Adrenal gland (tissue), 5 donors: ENCODE measurements around the gene FAM219A.

ENCODE experiments used
- POLR2A ChIP-seq, 2 donors: fragments of 450-650 bp; IDR thresholded peaks; one replicate each; pipeline ENCODE4 v1.6.1; 2017; ENCODE audit warnings: antibody characterized with exemption in 2 of 2, mild to moderate bottlenecking in 2 of 2, moderate library complexity in 1 of 2
- TF ChIP-seq, protein P1 (sequence below), 6 experiments: fragments of 450-650 bp in 4 of 6; fragments of 200-600 bp in 2 of 6; sonication (generic) in 1 of 6; IDR thresholded peaks; 1 replicate in 5 of 6; 2 replicates in 1 of 6; pipeline versions ENCODE4 v1.5.1 to v1.8.0; 2016 to 2021; ENCODE audit warnings: antibody characterized with exemption in 6 of 6, mild to moderate bottlenecking in 2 of 6, moderate library complexity in 1 of 6
- donor health status: DM: no; HTN: no; CAD: no.

DNA sequence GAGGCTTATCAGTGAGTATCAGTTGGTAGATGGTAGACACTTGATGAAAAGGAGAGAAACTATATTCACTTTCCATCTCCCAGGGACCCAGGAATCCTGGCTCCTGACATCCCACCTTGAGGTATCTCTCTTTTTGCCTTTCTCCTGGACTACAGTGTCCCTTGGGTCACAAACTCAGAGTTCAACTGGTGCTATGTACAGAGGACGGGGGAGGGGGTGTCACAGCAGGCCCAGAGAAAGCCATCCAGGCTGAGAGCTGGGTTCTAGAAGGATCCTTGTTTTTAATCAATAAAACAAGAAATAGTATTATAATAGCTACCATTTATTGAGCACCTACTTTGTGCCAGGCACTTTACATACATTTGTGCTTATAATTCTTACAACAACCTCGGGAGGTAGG, 92.0 kb downstream of the FAM219A start:
- TF ChIP-seq, protein P1, sequence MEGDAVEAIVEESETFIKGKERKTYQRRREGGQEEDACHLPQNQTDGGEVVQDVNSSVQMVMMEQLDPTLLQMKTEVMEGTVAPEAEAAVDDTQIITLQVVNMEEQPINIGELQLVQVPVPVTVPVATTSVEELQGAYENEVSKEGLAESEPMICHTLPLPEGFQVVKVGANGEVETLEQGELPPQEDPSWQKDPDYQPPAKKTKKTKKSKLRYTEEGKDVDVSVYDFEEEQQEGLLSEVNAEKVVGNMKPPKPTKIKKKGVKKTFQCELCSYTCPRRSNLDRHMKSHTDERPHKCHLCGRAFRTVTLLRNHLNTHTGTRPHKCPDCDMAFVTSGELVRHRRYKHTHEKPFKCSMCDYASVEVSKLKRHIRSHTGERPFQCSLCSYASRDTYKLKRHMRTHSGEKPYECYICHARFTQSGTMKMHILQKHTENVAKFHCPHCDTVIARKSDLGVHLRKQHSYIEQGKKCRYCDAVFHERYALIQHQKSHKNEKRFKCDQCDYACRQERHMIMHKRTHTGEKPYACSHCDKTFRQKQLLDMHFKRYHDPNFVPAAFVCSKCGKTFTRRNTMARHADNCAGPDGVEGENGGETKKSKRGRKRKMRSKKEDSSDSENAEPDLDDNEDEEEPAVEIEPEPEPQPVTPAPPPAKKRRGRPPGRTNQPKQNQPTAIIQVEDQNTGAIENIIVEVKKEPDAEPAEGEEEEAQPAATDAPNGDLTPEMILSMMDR (IDR thresholded peaks at IDR 0.05): no peak
- TF ChIP-seq POLR2A (IDR thresholded peaks at IDR 0.05): no peak
